HepG2 (cell line): ENCODE results near the gene CCNYL1. TPM values are rescaled to one million over a fixed set of nuclear protein-coding genes. Genes with fewer than 3 reads are reported as not detected.

ENCODE experiments used
- ARID2 ChIP-seq: sonication (generic); formaldehyde crosslinking; IDR thresholded peaks from 2 replicates; pipeline ENCODE4 v1.8.1; 2022; ENCODE audit warnings: mild to moderate bottlenecking, missing genetic modification reagents, borderline replicate concordance
- ATF5 ChIP-seq: sonication (generic); formaldehyde crosslinking; IDR thresholded peaks from 2 replicates; pipeline ENCODE4 v1.4.0; 2020; ENCODE audit warnings: mild to moderate bottlenecking, low read depth, missing genetic modification reagents
- BRCA1 ChIP-seq: sonication (generic); formaldehyde crosslinking; IDR thresholded peaks from 2 replicates; pipeline ENCODE4 v1.4.0; 2020; ENCODE audit warnings: missing genetic modification reagents
- CREB1 ChIP-seq, 2 experiments: fragments of 450-650 bp in 1 of 2; IDR thresholded peaks; 2 replicates each; pipeline ENCODE4 v1.6.1; 2016 to 2017; ENCODE audit warnings: control low read depth in 1 of 2, mild to moderate bottlenecking in 1 of 2, missing compliant biosample characterization in 1 of 2, missing genetic modification characterization in 1 of 2
- CREM ChIP-seq, 2 experiments: sonication (generic) in 1 of 2; formaldehyde crosslinking in 1 of 2; IDR thresholded peaks; 2 replicates each; pipeline versions ENCODE4 v1.4.0 to v1.6.1; 2016 to 2020; ENCODE audit warnings: antibody characterized with exemption in 1 of 2, mild to moderate bottlenecking in 1 of 2, missing genetic modification reagents in 1 of 2
- FOXK1 ChIP-seq: sonication (generic); formaldehyde crosslinking; IDR thresholded peaks from 2 replicates; pipeline ENCODE4 v1.4.0; 2020; ENCODE audit warnings: low read depth, missing genetic modification reagents, borderline replicate concordance
- GFI1 ChIP-seq: sonication (generic); formaldehyde crosslinking; IDR thresholded peaks from 2 replicates; pipeline ENCODE4 v1.5.0; 2020; ENCODE audit warnings: missing genetic modification reagents, mild to moderate bottlenecking, borderline replicate concordance
- HOXA5 ChIP-seq: sonication (generic); formaldehyde crosslinking; IDR thresholded peaks from 2 replicates; pipeline ENCODE4 v1.4.0; 2020; ENCODE audit warnings: missing genetic modification reagents
- IRF1 ChIP-seq: sonication (generic); formaldehyde crosslinking; IDR thresholded peaks from 2 replicates; pipeline ENCODE4 v1.4.0; 2020; ENCODE audit warnings: low read depth, mild to moderate bottlenecking, missing genetic modification reagents
- MNT ChIP-seq: fragments of 450-650 bp; IDR thresholded peaks from 2 replicates; pipeline ENCODE4 v1.6.1; 2016
- RARA ChIP-seq: IDR thresholded peaks from 2 replicates; pipeline ENCODE4 v1.6.1; 2016; ENCODE audit warnings: missing genetic modification reagents, missing compliant biosample characterization
- SALL1 ChIP-seq: sonication (generic); formaldehyde crosslinking; IDR thresholded peaks from 2 replicates; pipeline ENCODE4 v1.8.0; 2022; ENCODE audit warnings: mild to moderate bottlenecking, missing genetic modification reagents
- SAP130 ChIP-seq: IDR thresholded peaks from 2 replicates; pipeline ENCODE4 v1.6.1; 2016; ENCODE audit warnings: low read depth
- SP5 ChIP-seq: IDR thresholded peaks from 2 replicates; pipeline ENCODE4 v1.6.1; 2016; ENCODE audit warnings: low read depth, borderline replicate concordance
- USF2 ChIP-seq, 2 experiments: sonication (generic) in 1 of 2; formaldehyde crosslinking in 1 of 2; IDR thresholded peaks; 2 replicates each; pipeline versions ENCODE4 v1.5.1 to v1.6.1; 2011 to 2020; ENCODE audit warnings: borderline replicate concordance in 1 of 2, low read depth in 1 of 2, low read length in 1 of 2, mild to moderate bottlenecking in 1 of 2, missing genetic modification reagents in 1 of 2, moderate library complexity in 1 of 2
- ZNF790 ChIP-seq: sonication (generic); formaldehyde crosslinking; IDR thresholded peaks from 2 replicates; pipeline ENCODE4 v1.8.0; 2022; ENCODE audit warnings: missing genetic modification reagents, mild to moderate bottlenecking, borderline replicate concordance
- polyA plus RNA-seq, 8 experiments: library from polyadenylated mRNA; depleted of rRNA in 3 of 8; stranded (reverse) in 7 of 8; unstranded in 1 of 8; fragments of >200 nt; fragmentation: Illumina TruSeq in 4 of 8; extraction: Trizol in 4 of 8; gene quantifications; 2 replicates each; pipeline versions ENCODE4 v1.2.1 to v1.2.3, GENCODE V29; 2011 to 2016; ENCODE audit warnings: low read depth in 4 of 8, missing spikeins in 1 of 8, mixed read lengths in 1 of 8; ENCODE audit not compliant: insufficient read depth in 1 of 8
- total RNA-seq, 5 experiments: library from RNA; depleted of rRNA; stranded (reverse); fragments of >200 nt; fragmentation: Illumina TruSeq; extraction: Trizol; gene quantifications; 2 replicates each; pipeline ENCODE4 v1.2.3, GENCODE V29; 2016; ENCODE audit warnings: low read depth in 1 of 5
- TF ChIP-seq, protein P1 (sequence below), 2 experiments: sonication (generic) in 1 of 2; formaldehyde crosslinking in 1 of 2; IDR thresholded peaks; 2 replicates each; pipeline versions ENCODE4 v1.4.0 to v1.6.1; 2016 to 2020; ENCODE audit warnings: borderline replicate concordance in 1 of 2, low read depth in 1 of 2, mild to moderate bottlenecking in 1 of 2, missing genetic modification reagents in 1 of 2
- TF ChIP-seq, protein P2 (sequence below): IDR thresholded peaks from 2 replicates; pipeline ENCODE4 v1.6.1; 2016; ENCODE audit warnings: missing genetic modification reagents, missing compliant biosample characterization

The CCNYL1 gene
- total and polyA plus RNA-seq, 2 of the 13 experiments (the other 11 are each of a cell fraction or from before 2014, with no cell fraction given), result 12.5 to 16.2 TPM

GRCh38 chr2:207765547-207765946 lies 54.1 kb downstream of the CCNYL1 start (continued):
- TF ChIP-seq CREB1 (IDR thresholded peaks at IDR 0.05), result no peak
- TF ChIP-seq CREB1 (CRISPR knock-in tag; IDR thresholded peaks at IDR 0.05), result no peak
- no peak for TF ChIP-seq USF2 (IDR thresholded peaks at IDR 0.05; ENCODE audit: low read depth, low read length)
- peak; percentile 71; the same call in 1 of the 2 replicates for TF ChIP-seq USF2 (CRISPR knock-in tag; IDR thresholded peaks at IDR 0.05; ENCODE audit: borderline replicate concordance)
- peak; percentile 51; the same call in 1 of the 2 replicates for TF ChIP-seq SALL1 (CRISPR knock-in tag)
- TF ChIP-seq MNT, result no peak
- TF ChIP-seq GFI1, result peak; percentile 34; the same call in 1 of the 2 replicates
- 0 out of 2 replicates have a peak, but pooled peaks have one; percentile 61 for TF ChIP-seq FOXK1 (CRISPR knock-in tag)
- no peak for TF ChIP-seq ARID2
- TF ChIP-seq ZNF790, result no peak
- TF ChIP-seq ATF5, result no peak
- TF ChIP-seq SP5 (CRISPR knock-in tag), result peak; percentile 61; the same call in 1 of the 2 replicates
- no peak for TF ChIP-seq BRCA1
- TF ChIP-seq RARA (CRISPR knock-in tag), result peak; percentile 42
- TF ChIP-seq, protein P1, sequence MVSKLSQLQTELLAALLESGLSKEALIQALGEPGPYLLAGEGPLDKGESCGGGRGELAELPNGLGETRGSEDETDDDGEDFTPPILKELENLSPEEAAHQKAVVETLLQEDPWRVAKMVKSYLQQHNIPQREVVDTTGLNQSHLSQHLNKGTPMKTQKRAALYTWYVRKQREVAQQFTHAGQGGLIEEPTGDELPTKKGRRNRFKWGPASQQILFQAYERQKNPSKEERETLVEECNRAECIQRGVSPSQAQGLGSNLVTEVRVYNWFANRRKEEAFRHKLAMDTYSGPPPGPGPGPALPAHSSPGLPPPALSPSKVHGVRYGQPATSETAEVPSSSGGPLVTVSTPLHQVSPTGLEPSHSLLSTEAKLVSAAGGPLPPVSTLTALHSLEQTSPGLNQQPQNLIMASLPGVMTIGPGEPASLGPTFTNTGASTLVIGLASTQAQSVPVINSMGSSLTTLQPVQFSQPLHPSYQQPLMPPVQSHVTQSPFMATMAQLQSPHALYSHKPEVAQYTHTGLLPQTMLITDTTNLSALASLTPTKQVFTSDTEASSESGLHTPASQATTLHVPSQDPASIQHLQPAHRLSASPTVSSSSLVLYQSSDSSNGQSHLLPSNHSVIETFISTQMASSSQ (IDR thresholded peaks at IDR 0.05; ENCODE audit: low read depth), result peak; percentile 58; the same call in 1 of the 2 replicates
- TF ChIP-seq, protein P1 (CRISPR knock-in tag; IDR thresholded peaks at IDR 0.05; ENCODE audit: borderline replicate concordance), result no peak; the same call in 1 of the 2 replicates
- no peak for TF ChIP-seq IRF1
- no peak for TF ChIP-seq HOXA5 (CRISPR knock-in tag)
- TF ChIP-seq CREM (IDR thresholded peaks at IDR 0.05), result peak; percentile 52; the same call in 1 of the 2 replicates
- TF ChIP-seq CREM (CRISPR knock-in tag; IDR thresholded peaks at IDR 0.05), result no peak
- TF ChIP-seq, protein P2, sequence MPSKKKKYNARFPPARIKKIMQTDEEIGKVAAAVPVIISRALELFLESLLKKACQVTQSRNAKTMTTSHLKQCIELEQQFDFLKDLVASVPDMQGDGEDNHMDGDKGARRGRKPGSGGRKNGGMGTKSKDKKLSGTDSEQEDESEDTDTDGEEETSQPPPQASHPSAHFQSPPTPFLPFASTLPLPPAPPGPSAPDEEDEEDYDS (CRISPR knock-in tag), result 0 out of 2 replicates have a peak, but pooled peaks have one; percentile 27
- peak; percentile 76 for TF ChIP-seq SAP130 (CRISPR knock-in tag)
